Gastrocnemius medialis (tissue), 4 donors: ENCODE results near the gene DHRS7.

Experiments used
- CTCF ChIP-seq, 5 experiments: fragments of 450-650 bp in 3 of 5; fragments of 200-600 bp in 2 of 5; sonication (generic) in 2 of 5; IDR thresholded peaks in 4 of 5; conservative IDR thresholded peaks in 1 of 5; 1 replicate in 4 of 5; 2 replicates in 1 of 5; pipeline ENCODE4 v1.5.1; 2016 to 2019; ENCODE audit warnings: antibody characterized with exemption in 5 of 5, mild to moderate bottlenecking in 3 of 5, moderate library complexity in 3 of 5
- POLR2A ChIP-seq, 2 donors: fragments of 450-650 bp; IDR thresholded peaks; one replicate each; pipeline ENCODE4 v1.6.1; 2017; ENCODE audit warnings: antibody characterized with exemption in 2 of 2, mild to moderate bottlenecking in 2 of 2, moderate library complexity in 2 of 2

GRCh38 chr14:60106339-60106738, 58.9 kb downstream of the DHRS7 start:
- TF ChIP-seq CTCF (IDR thresholded peaks at IDR 0.05 in 4 of 5, conservative IDR thresholded peaks at IDR 0.05 in 1 of 5), result no peak
- no peak for TF ChIP-seq POLR2A (IDR thresholded peaks at IDR 0.05)
